Renal cortex interstitium (tissue), 11 donors: ENCODE results near the gene PPP1R1A. TPM values are rescaled to one million over a fixed set of nuclear protein-coding genes. Genes with fewer than 3 reads are reported as not detected.

Source experiments
- DNase-seq, 11 donors: peaks; one replicate each; pipeline ENCODE4 v3.0.0-alpha.2; 2013; ENCODE audit warnings: low read depth in 9 of 11, low spot score in 4 of 11; ENCODE audit errors: extremely low read depth in 1 of 11
- polyA plus RNA-seq, 3 donors: library from polyadenylated mRNA; unstranded; fragments of 120-200 nt; gene quantifications; one replicate each; pipeline ENCODE4 v1.2.1, GENCODE V29; 2013; ENCODE audit not compliant: insufficient read length in 3 of 3

Gene PPP1R1A
- polyA plus RNA-seq, 3 donors = 45.7 to 66.5 (median 54.2) TPM

GRCh38 chr12:54558759-54559158 is 29.7 kb downstream of the PPP1R1A start:
- DNase-seq = no peak

GRCh38 chr12:54558311-54558710 is 30.1 kb downstream of the PPP1R1A start:
- no peak for DNase-seq

- no peak for DNase-seq
These were observed 32.7 kb downstream of the PPP1R1A start for GRCh38 chr12:54555670-54556257.

DNA sequence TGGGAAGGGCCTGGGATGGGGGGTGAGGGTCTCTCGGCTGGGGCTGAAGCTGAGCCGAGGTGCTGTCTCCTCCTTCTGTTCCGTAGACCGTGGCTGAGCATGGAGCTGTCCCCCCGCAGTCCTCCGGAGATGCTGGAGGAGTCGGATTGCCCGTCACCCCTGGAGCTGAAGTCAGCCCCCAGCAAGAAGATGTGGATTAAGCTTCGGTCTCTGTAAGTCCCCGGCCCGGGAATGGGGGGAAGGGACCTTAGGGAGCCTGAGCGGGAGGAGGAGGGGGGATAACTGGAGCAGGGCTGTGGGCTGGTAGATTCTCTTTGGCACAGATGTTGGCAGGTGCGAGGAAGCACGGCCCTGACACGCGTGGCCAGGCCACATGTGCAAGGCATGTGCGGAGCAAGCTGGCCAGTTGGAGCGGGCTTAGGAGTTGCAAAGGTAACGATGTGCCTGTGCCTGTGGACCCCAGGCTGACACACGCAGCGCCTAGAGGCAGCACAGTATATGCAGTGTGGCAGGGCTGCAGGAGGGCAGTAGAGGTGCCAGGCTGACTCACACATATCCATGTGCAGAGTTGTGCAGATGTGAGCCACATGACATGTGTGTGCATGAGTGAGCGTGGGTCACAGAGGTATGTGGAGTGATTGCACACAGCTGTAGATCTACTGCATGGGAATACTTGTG is 38.5 kb downstream of the PPP1R1A start:
- no peak for DNase-seq

- DNase-seq = no peak
These were observed 41.9 kb downstream of the PPP1R1A start for GRCh38 chr12:54546511-54546910.

DNA sequence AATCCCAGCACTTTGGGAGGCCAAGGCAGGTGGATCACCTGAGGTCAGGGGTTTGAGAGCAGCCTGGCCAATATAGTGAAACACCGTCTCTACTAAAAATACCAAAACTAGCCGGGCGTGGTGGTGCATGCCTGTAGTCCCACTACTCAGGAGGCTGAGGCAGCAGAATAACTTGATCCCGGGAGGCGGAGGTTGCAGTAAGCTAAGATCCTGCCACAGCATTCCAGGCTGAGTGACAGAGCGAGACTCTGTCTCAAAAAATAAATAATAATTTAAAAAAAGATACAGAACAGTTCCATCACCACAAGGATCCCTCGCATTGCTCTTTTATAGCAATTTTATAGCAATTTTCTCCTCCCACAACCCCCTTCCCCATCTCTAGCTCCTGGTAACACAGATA is 43.7 kb downstream of the PPP1R1A start:
- DNase-seq = no peak

DNA sequence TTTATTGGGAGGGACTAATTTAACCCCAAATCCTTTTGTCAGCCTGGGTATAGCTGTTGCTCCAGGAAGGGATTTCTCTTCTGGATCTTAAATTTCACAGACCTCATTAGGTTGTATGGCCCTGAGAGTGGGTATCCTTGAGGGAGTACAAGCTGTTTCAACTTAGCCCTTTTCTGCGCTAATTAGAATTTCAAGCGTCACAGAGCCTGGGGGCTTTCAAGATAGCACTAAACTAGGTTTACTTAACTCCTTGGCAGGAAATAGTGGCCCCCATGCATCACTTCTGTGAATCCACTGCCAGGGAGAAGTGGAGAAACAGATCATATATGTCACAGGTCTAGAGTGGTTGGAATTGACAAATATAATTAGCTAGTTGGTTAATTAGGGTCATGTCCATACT is 44.9 kb downstream of the PPP1R1A start:
- no peak for DNase-seq

GRCh38 chr12:54541751-54542290 is 46.6 kb downstream of the PPP1R1A start:
- no peak for DNase-seq

- no peak for DNase-seq
These were observed 50.2 kb downstream of the PPP1R1A start for GRCh38 chr12:54538136-54538700.

- no peak for DNase-seq
These were observed 53.0 kb downstream of the PPP1R1A start for GRCh38 chr12:54535474-54535873.

DNA sequence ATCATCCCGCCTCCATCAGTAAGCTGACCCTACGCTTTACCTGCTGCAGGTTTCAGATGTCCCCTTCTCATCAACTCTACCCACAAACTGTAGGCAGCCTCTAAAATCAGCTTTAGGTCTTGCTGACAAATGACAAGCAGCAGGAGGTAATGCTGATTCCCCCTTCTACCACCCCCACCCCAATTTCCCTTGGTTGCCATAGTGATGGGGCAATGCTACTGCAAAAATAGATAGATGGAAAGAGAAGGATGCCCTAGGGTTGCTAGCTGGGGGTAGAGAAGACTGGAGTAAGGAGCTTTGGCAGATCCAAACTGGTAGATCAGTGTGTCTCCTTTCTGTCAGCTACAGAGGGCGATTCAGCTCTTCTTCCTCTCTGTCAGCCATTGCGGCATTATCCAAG is 58.9 kb downstream of the PPP1R1A start:
- no peak for DNase-seq

Other genes with a start within 250 kb of the PPP1R1A start
- under 1 TPM; 0.07 to 0.45 (median 0.20) TPM for gene GPR84, start 224.2 kb downstream of the PPP1R1A start, polyA plus RNA-seq
- 10 to 100 TPM in 2 of 3 donors, 1 to 10 TPM in 1; 7.7 to 12.9 (median 12.5) TPM for gene ZNF385A, start 203.9 kb downstream of the PPP1R1A start, polyA plus RNA-seq
- gene ITGA5, start 169.4 kb downstream of the PPP1R1A start, polyA plus RNA-seq = 10 to 100 TPM; 41.1 to 50.6 (median 42.1) TPM
- gene GTSF1, start 115.1 kb downstream of the PPP1R1A start, polyA plus RNA-seq = 1 to 10 TPM in 1 of 3 donors, under 1 TPM in 1, not detected in 1; 0.12 to 1.4 TPM
- 1 to 10 TPM; 3.4 to 4.5 (median 3.4) TPM for gene NCKAP1L, start 90.9 kb downstream of the PPP1R1A start, polyA plus RNA-seq
- 1 to 10 TPM; 8.0 to 9.1 (median 8.3) TPM for gene PDE1B, start 39.1 kb downstream of the PPP1R1A start, polyA plus RNA-seq
- not detected for gene LACRT, start 46.2 kb upstream of the PPP1R1A start, polyA plus RNA-seq
- gene DCD, start 59.7 kb upstream of the PPP1R1A start, polyA plus RNA-seq = not detected